Prostate gland (tissue), 2 donors: ENCODE measurements around the gene TANGO6. TPM values are rescaled to one million over a fixed set of nuclear protein-coding genes. Genes with fewer than 3 reads are reported as not detected.

Source experiments
- DNase-seq: peaks from one replicate; pipeline ENCODE4 v3.0.0-alpha.2; 2019; ENCODE audit warnings: low spot score
- H3K27ac ChIP-seq, 2 donors: fragments of 200-600 bp; sonication (generic); 2 replicates each; pipeline ENCODE4 v1.5.1; 2017 to 2019
- H3K27me3 ChIP-seq: fragments of 200-600 bp; sonication (generic); replicated peaks from 2 replicates; pipeline ENCODE4 v1.5.1; 2019; ENCODE audit not compliant: insufficient read depth
- H3K36me3 ChIP-seq, 2 donors: fragments of 200-600 bp; sonication (generic); 1 replicate in 1 of 2; 2 replicates in 1 of 2; pipeline versions ENCODE4 v1.5.1 to v1.8.1; 2017 to 2019
- H3K4me1 ChIP-seq: fragments of 200-600 bp; sonication (generic); replicated peaks from 2 replicates; pipeline ENCODE4 v1.5.1; 2019
- H3K4me3 ChIP-seq, 2 donors: fragments of 200-600 bp; sonication (generic); 2 replicates each; pipeline ENCODE4 v1.5.1; 2017 to 2019
- H3K9me3 ChIP-seq: fragments of 200-600 bp; sonication (generic); 2 replicates; pipeline ENCODE4 v1.5.1; 2017
- POLR2A ChIP-seq: fragments of 450-650 bp; IDR thresholded peaks from one replicate; pipeline ENCODE4 v1.6.1; 2016; ENCODE audit warnings: antibody characterized with exemption, mild to moderate bottlenecking
- POLR2AphosphoS5 ChIP-seq: sonication (generic); formaldehyde crosslinking; IDR thresholded peaks from one replicate; pipeline ENCODE4 v1.6.1; 2017; ENCODE audit warnings: antibody characterized with exemption
- WGBS: methylation state at CpG from one replicate; pipeline ENCODE4 v1.1.5; 2018; 5-methylcytosine and 5-hydroxymethylcytosine counted together
- intact Hi-C: fragments of 100-400 bp; cut with DNase I; formaldehyde crosslinking; loops from one replicate; pipeline ENCODE4 v1.14.2; 2022
- total RNA-seq, 2 donors: library from RNA; depleted of rRNA; stranded (reverse); fragments of >200 nt; gene quantifications; one replicate each; pipeline ENCODE4 v1.1.0, GENCODE V29; 2016
- TF ChIP-seq, protein P1 (sequence below), 4 experiments: fragments of 200-600 bp in 2 of 4; fragments of 450-650 bp in 2 of 4; sonication (generic) in 2 of 4; IDR thresholded peaks; 1 replicate in 3 of 4; 2 replicates in 1 of 4; pipeline ENCODE4 v1.5.1; 2016 to 2019; ENCODE audit warnings: antibody characterized with exemption in 4 of 4, mild to moderate bottlenecking in 2 of 4, moderate library complexity in 2 of 4

The TANGO6 gene
- total RNA-seq, 2 donors from 2014 or later: 13.1 to 28.6 TPM

DNA sequence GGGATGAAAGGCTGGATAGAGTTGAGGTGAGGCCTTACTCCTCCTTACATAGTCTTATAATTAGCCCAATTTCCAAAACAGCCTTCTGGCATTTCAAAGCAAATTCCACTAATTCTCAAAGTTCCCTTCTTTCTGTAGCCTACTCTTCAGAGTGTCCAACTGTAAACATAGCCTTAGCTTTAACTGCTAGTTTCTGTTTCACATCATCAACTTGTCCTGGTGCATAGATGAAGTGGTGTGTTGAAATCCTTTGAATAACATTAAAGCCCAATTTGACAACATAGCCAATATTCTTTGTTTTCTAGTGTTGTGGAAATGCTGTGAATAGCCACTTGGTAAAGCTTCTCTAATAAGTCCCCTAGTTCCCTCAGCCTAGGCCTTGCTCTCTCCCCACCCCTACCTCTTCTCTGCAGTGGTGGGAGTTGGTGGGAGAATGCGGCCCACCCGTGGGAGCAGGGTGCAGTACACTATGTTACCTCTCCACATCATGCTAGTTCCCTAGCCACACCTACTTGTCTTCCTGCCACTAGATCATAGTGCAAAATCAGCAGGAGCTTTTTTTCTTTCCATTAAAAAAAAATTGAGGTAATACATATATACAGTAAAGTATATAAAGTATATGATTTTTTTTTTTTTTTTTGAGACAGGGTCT lies 135.1 kb downstream of the TANGO6 start:
- intact Hi-C loops: no loop called here
- Histone ChIP-seq H3K4me1 (no peaks in the 10 kb centered on the region), H3K9me3 (no peaks in the 10 kb centered on the region), H3K27me3 (no peaks in the 10 kb centered on the region), H3K4me3 (no peak overlapping the region), H3K36me3 (no peaks in the 10 kb centered on the region), H3K27ac (no peak overlapping the region)
- TF ChIP-seq POLR2A (no peak), POLR2AphosphoS5 (no peak)
- TF ChIP-seq, protein P1, sequence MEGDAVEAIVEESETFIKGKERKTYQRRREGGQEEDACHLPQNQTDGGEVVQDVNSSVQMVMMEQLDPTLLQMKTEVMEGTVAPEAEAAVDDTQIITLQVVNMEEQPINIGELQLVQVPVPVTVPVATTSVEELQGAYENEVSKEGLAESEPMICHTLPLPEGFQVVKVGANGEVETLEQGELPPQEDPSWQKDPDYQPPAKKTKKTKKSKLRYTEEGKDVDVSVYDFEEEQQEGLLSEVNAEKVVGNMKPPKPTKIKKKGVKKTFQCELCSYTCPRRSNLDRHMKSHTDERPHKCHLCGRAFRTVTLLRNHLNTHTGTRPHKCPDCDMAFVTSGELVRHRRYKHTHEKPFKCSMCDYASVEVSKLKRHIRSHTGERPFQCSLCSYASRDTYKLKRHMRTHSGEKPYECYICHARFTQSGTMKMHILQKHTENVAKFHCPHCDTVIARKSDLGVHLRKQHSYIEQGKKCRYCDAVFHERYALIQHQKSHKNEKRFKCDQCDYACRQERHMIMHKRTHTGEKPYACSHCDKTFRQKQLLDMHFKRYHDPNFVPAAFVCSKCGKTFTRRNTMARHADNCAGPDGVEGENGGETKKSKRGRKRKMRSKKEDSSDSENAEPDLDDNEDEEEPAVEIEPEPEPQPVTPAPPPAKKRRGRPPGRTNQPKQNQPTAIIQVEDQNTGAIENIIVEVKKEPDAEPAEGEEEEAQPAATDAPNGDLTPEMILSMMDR (IDR thresholded peaks at IDR 0.05): no peak
- DNase-seq: no peak
- 86% methylated on average over 2 of the region's 2 CpGs for WGBS

- H3K27me3 ChIP-seq: no peaks in the 10 kb centered on the region
- H3K36me3 ChIP-seq: no peaks in the 10 kb centered on the region
- H3K4me1 ChIP-seq: no peaks in the 10 kb centered on the region
- H3K27ac ChIP-seq: no peak overlapping the region
- H3K9me3 ChIP-seq: no peaks in the 10 kb centered on the region
- no peak for TF ChIP-seq POLR2A
- TF ChIP-seq, protein P1 (IDR thresholded peaks at IDR 0.05): no peak
- no peak for TF ChIP-seq POLR2AphosphoS5
- DNase-seq: no peak
- intact Hi-C loops: no loop called here
- WGBS: 90% methylated on average over 15 of the region's 15 CpGs
- H3K4me3 ChIP-seq: no peak overlapping the region
Observed at GRCh38 chr16:68980695-68981315, 137.5 kb downstream of the TANGO6 start.

GRCh38 chr16:68981971-68982370 lies 138.6 kb downstream of the TANGO6 start:
- TF ChIP-seq, protein P1 (IDR thresholded peaks at IDR 0.05): no peak
- no peak for TF ChIP-seq POLR2A
- TF ChIP-seq POLR2AphosphoS5: no peak
- intact Hi-C loops: no loop called here
- WGBS: 81% methylated on average over 2 of the region's 2 CpGs
- Histone ChIP-seq H3K4me3 (no peak overlapping the region), H3K4me1 (no peaks in the 10 kb centered on the region), H3K9me3 (no peaks in the 10 kb centered on the region), H3K36me3 (no peaks in the 10 kb centered on the region), H3K27me3 (no peaks in the 10 kb centered on the region), H3K27ac (no peak overlapping the region)
- DNase-seq: no peak

GRCh38 chr16:68984467-68984866 lies 141.1 kb downstream of the TANGO6 start:
- H3K4me1 ChIP-seq: no peaks in the 10 kb centered on the region
- no peaks in the 10 kb centered on the region for H3K9me3 ChIP-seq
- WGBS: 71% methylated on average over 1 of the region's 1 CpG
- TF ChIP-seq, protein P1 (IDR thresholded peaks at IDR 0.05): no peak
- no peak overlapping the region for H3K27ac ChIP-seq
- no peak for DNase-seq
- no peaks in the 10 kb centered on the region for H3K36me3 ChIP-seq
- H3K4me3 ChIP-seq: no peak overlapping the region
- H3K27me3 ChIP-seq: no peaks in the 10 kb centered on the region
- intact Hi-C loops: no loop called here

GRCh38 chr16:68985268-68985667 lies 141.9 kb downstream of the TANGO6 start:
- Histone ChIP-seq H3K9me3 (no peaks in the 10 kb centered on the region), H3K27me3 (no peaks in the 10 kb centered on the region), H3K4me3 (no peak overlapping the region), H3K36me3 (no peaks in the 10 kb centered on the region), H3K4me1 (no peaks in the 10 kb centered on the region), H3K27ac (no peak overlapping the region)
- TF ChIP-seq POLR2AphosphoS5 (no peak), POLR2A (no peak)
- TF ChIP-seq, protein P1 (IDR thresholded peaks at IDR 0.05): no peak
- 83% methylated on average over 5 of the region's 5 CpGs for WGBS
- intact Hi-C loops: no loop called here
- no peak for DNase-seq
